ENCODE measurements around the gene SCP2. TPM values are rescaled to one million over a fixed set of nuclear protein-coding genes. Genes with fewer than 3 reads are reported as not detected.

The SCP2 gene
- total and polyA plus RNA-seq, 2 of the 4 experiments (the other 2 are of a cell fraction), result 70.4 to 83.1 TPM

DNA sequence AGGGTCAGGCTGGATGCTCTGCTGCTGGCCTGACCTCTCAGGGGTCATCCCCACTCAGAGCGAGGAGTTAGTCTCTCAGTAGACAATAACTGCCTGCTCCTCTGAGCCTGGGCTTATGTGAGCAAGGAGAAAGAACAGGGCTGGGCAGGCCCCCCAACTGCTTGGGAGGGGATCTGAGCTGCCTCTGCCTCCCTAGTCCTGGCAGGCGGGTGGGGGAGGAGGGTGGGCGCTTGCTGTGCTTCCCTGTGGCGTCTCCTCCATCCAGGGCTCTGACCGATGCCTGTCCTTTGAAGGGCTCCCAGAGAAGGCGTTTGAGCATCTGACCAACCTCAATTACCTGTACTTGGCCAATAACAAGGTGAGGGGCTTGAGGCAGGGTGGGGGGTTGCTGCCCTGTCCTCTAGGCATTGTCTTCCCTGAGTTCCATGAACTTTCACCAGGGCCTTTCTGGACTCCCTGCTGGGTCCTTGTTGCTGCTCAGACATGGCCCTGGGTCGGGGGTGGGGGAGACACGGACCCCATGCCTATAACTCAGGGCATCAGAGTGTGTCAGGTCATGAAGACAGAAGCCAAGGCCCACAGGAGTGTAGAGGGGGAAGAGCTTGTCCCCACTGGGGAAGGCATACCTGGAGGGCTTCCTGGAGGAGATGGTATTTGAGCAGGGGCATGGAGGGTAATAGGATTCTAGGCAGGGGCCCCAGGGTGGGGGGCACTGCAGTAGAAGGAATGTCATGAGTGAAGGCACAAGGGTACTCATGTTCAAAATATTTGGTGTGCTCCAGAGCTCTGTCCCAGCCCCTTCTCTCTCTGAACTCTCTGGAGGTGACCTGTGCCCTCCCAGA, 147.5 kb downstream of the SCP2 start (continued):
- no peak for TF ChIP-seq MAZ (IDR thresholded peaks at IDR 0.05; ENCODE audit: borderline replicate concordance, low read depth, low read length)

DNA sequence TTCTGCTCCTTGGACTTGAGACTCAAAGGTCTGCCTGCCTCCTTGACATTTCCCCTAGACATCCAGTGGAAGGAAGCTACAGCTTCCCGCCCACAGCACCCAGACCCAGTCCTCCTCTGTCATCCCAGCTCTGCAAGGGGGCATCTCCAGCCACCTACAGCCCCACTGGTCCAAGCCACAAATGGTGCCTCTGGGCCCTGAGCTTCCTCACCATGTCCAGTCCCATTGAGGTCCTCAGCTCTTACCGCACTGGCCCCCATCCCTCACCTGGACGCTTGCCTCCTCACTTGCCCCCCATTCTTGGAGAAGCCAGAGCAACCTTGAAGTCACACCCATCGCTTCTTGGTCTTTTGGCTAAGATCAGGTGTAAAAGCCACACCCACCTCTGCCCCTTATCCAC, 148.1 kb downstream of the SCP2 start:
- intact Hi-C loops (cut with micrococcal nuclease), result no loop called here
- Histone ChIP-seq H3K4me1 (ENCODE audit: control insufficient read depth, insufficient read depth, low read length) (peaks cover 2% of the 10 kb centered on the region; the same call in 1 of the 2 replicates), H4K5ac (ENCODE audit: low read depth, low read length) (no peak overlapping the region), H3K4me3 (ENCODE audit: insufficient read depth, low read depth, low read length) (no peak overlapping the region), H4K20me1 (ENCODE audit: insufficient read depth, low read length) (no peaks in the 10 kb centered on the region), H2AK5ac (ENCODE audit: low read depth, low read length) (no peak overlapping the region; the same call in 1 of the 2 replicates), H2AK9ac (replicated peaks; ENCODE audit: low read depth, low read length, poor library complexity) (no peak overlapping the region), H2AFZ (replicated peaks; ENCODE audit: low read length, poor library complexity) (no peak overlapping the region), H2BK20ac (ENCODE audit: low read depth, low read length) (no peak overlapping the region), H2BK120ac (ENCODE audit: low read depth, low read length) (no peak overlapping the region), H3K23ac (ENCODE audit: low read depth, low read length) (no peak overlapping the region), H3K14ac (replicated peaks; ENCODE audit: low read depth, low read length) (no peak overlapping the region), H4K91ac (ENCODE audit: insufficient read depth, low read depth, low read length) (no peak overlapping the region), H3K9ac (ENCODE audit: low read depth, low read length) (no peak overlapping the region), H2BK15ac (ENCODE audit: low read depth, low read length) (no peak overlapping the region), H3K56ac (ENCODE audit: extremely low read depth, insufficient read depth, low read length) (no peak overlapping the region), H4K8ac (ENCODE audit: low read depth in 2 of 2, low read length in 2 of 2) (no peak overlapping the region), H3K36me3 (ENCODE audit: control insufficient read depth, insufficient read depth, low read length) (peaks cover 25% of the 10 kb centered on the region; the same call in 1 of the 2 replicates), H3K9me1 (ENCODE audit: insufficient read depth, low read length) (no peaks in the 10 kb centered on the region), H3K18ac (ENCODE audit: low read depth, low read length) (no peak overlapping the region), H3K79me1 (ENCODE audit: low read depth in 1 of 2, low read length in 2 of 2) (no peaks in the 10 kb centered on the region), H2BK5ac (ENCODE audit: low read depth, low read length, poor library complexity, severe bottlenecking) (no peak overlapping the region), H3K27ac (ENCODE audit: insufficient read depth, low read length) (no peak overlapping the region), H3K27me3 (ENCODE audit: control insufficient read depth, insufficient read depth, low read length) (no peaks in the 10 kb centered on the region), H3K9me3 (ENCODE audit: control insufficient read depth, insufficient read depth, low read length) (no peaks in the 10 kb centered on the region), H3K4ac (ENCODE audit: low read depth, low read length) (no peak overlapping the region), H3K4me2 (ENCODE audit: low read depth, low read length) (no peak overlapping the region)
- POLR2A ChIA-PET (ENCODE audit: unreplicated experiment), result no interaction called here
- 96% methylated on average over 2 of the region's 4 CpGs; no CpG with 5 or more reads in 1 of the 2 experiments for WGBS, 2 experiments (ENCODE audit: extremely low coverage in 2 of 2, insufficient read length in 1 of 2)
- TF ChIP-seq RFX5 (IDR thresholded peaks at IDR 0.05; ENCODE audit: low read depth, low read length) (no peak), MAZ (IDR thresholded peaks at IDR 0.05; ENCODE audit: borderline replicate concordance, low read depth, low read length) (no peak), CHD1 (IDR thresholded peaks at IDR 0.05; ENCODE audit: low read depth, low read length) (no peak), NFE2L2 (IDR thresholded peaks at IDR 0.05; ENCODE audit: low read depth, low read length) (no peak), POLR2A (IDR thresholded peaks at IDR 0.05; ENCODE audit: low read depth, low read length) (no peak), RAD21 (IDR thresholded peaks at IDR 0.05; ENCODE audit: low read length) (no peak), RCOR1 (IDR thresholded peaks at IDR 0.05; ENCODE audit: insufficient replicate concordance, low read length) (no peak), CEBPB (IDR thresholded peaks at IDR 0.05; ENCODE audit: low read depth, low read length) (no peak), SMC3 (IDR thresholded peaks at IDR 0.05; ENCODE audit: low read depth, low read length) (no peak), MXI1 (IDR thresholded peaks at IDR 0.05; ENCODE audit: borderline replicate concordance, low read depth, low read length) (no peak), FOS (IDR thresholded peaks at IDR 0.05; ENCODE audit: low read depth, low read length) (no peak), MAFK (IDR thresholded peaks at IDR 0.05; ENCODE audit: low read depth, low read length) (no peak)
- dilution Hi-C loops (cut with HindIII; ENCODE audit: low sequenced_read_pairs, unreplicated experiment), result no loop called here
- DNase-seq, result no peak
- no peak for ATAC-seq (ENCODE audit: low read depth)
- BruUV-seq (replicated peaks), result no TSS peak
- CTCF ChIA-PET, result no interaction called here
- in situ Hi-C loops (cut with MboI; ENCODE audit: low sequenced_read_pairs), result no loop called here
